ENCODE measurements around the gene PLA2G7.
"Not testable (repeated sequence)": the region's sequence is repeated elsewhere in the genome, so short reads cannot be mapped to it uniquely, and the experiment has no call there.

The PLA2G7 gene

GRCh38 chr6:46748940-46749503 is 13.8 kb upstream of the PLA2G7 start:
- no peak for DNase-seq (ENCODE audit: low read depth in 2 of 3, low spot score in 2 of 3)

GRCh38 chr6:46746696-46747095 is 11.5 kb upstream of the PLA2G7 start, which contains the start of gene ANKRD66:
Gene ANKRD66, plus strand, starts transcription at chr6:46746933. Its CDS starts 5,016 bp downstream, at chr6:46751949.
- no peak for DNase-seq (ENCODE audit: low read depth in 2 of 3, low spot score in 2 of 3)

GRCh38 chr6:46745973-46746372 is 10.8 kb upstream of the PLA2G7 start:
- no peak for DNase-seq (ENCODE audit: low read depth in 2 of 3, low spot score in 2 of 3)

GRCh38 chr6:46744159-46744725 is 9.1 kb upstream of the PLA2G7 start:
- DNase-seq (ENCODE audit: low read depth in 2 of 3, low spot score in 2 of 3): not testable (repeated sequence)

GRCh38 chr6:46743425-46744158 is 8.4 kb upstream of the PLA2G7 start:
- DNase-seq (ENCODE audit: low read depth in 2 of 3, low spot score in 2 of 3): no peak

- no peak for DNase-seq (ENCODE audit: low read depth in 2 of 3, low spot score in 2 of 3)
These were observed 6.7 kb upstream of the PLA2G7 start for GRCh38 chr6:46741910-46742309.

- no peak for DNase-seq (ENCODE audit: low read depth in 2 of 3, low spot score in 2 of 3)
These were observed 6.3 kb upstream of the PLA2G7 start for GRCh38 chr6:46741482-46741881.

- DNase-seq (ENCODE audit: low read depth in 2 of 3, low spot score in 2 of 3): no peak
These were observed 1.7 kb upstream of the PLA2G7 start for GRCh38 chr6:46736906-46737305.

GRCh38 chr6:46735720-46736031 is 501 bp upstream of the PLA2G7 start:
- no peak for DNase-seq (ENCODE audit: low read depth in 2 of 3, low spot score in 2 of 3)

GRCh38 chr6:46733341-46733801 is 1.8 kb downstream of the PLA2G7 start:
- DNase-seq (ENCODE audit: low read depth in 2 of 3, low spot score in 2 of 3): no peak

GRCh38 chr6:46730921-46731461 is 4.2 kb downstream of the PLA2G7 start:
- DNase-seq (ENCODE audit: low read depth in 2 of 3, low spot score in 2 of 3): no peak

- DNase-seq (ENCODE audit: low read depth in 2 of 3, low spot score in 2 of 3): no peak
These were observed 5.3 kb downstream of the PLA2G7 start for GRCh38 chr6:46729787-46730326.

- DNase-seq (ENCODE audit: low read depth in 2 of 3, low spot score in 2 of 3): no peak
These were observed 14.8 kb downstream of the PLA2G7 start for GRCh38 chr6:46720401-46720800.

GRCh38 chr6:46719099-46719498 is 16.1 kb downstream of the PLA2G7 start:
- DNase-seq (ENCODE audit: low read depth in 2 of 3, low spot score in 2 of 3): no peak

GRCh38 chr6:46715141-46715540 is 20.0 kb downstream of the PLA2G7 start:
- DNase-seq (ENCODE audit: low read depth in 2 of 3, low spot score in 2 of 3): no peak

- no peak for DNase-seq (ENCODE audit: low read depth in 2 of 3, low spot score in 2 of 3)
These were observed 23.7 kb downstream of the PLA2G7 start for GRCh38 chr6:46711491-46711890.

- no peak for DNase-seq (ENCODE audit: low read depth in 2 of 3, low spot score in 2 of 3)
These were observed 28.7 kb downstream of the PLA2G7 start for GRCh38 chr6:46706464-46706863.

- DNase-seq (ENCODE audit: low read depth in 2 of 3, low spot score in 2 of 3): no peak
These were observed 30.6 kb downstream of the PLA2G7 start for GRCh38 chr6:46704562-46704961.

GRCh38 chr6:46699970-46700369 is 35.2 kb downstream of the PLA2G7 start:
- DNase-seq (ENCODE audit: low read depth in 2 of 3, low spot score in 2 of 3): no peak

- no peak for DNase-seq (ENCODE audit: low read depth in 2 of 3, low spot score in 2 of 3)
These were observed 44.2 kb downstream of the PLA2G7 start for GRCh38 chr6:46690911-46691451.

- DNase-seq (ENCODE audit: low read depth in 2 of 3, low spot score in 2 of 3): no peak
These were observed 44.9 kb downstream of the PLA2G7 start for GRCh38 chr6:46690141-46690755.

All from activated CD8-positive, alpha-beta memory T cell treated with anti-CD3 and anti-CD28 coated beads for 48 hours (primary cell).